ENCODE measurements around the gene SEMA3D. TPM values are rescaled to one million over a fixed set of nuclear protein-coding genes. Genes with fewer than 3 reads are reported as not detected.
"Not testable (repeated sequence)": the region's sequence is repeated elsewhere in the genome, so short reads cannot be mapped to it uniquely, and the experiment has no call there.

Gene SEMA3D
- total RNA-seq, 1 donor from 2014 or later, result 18.8 TPM

- no peak for DNase-seq (ENCODE audit: low read depth in 2 of 2)
Observed at GRCh38 chr7:84998665-84999064, 188.2 kb downstream of the SEMA3D start.

GRCh38 chr7:84997626-84998025 is 189.2 kb downstream of the SEMA3D start:
- DNase-seq (ENCODE audit: low read depth in 2 of 2), result peak in 1 of 2 donors; percentile 32

GRCh38 chr7:84992954-84993353 is 193.9 kb downstream of the SEMA3D start:
- not testable (repeated sequence) for DNase-seq (ENCODE audit: low read depth in 2 of 2)

GRCh38 chr7:84985073-84985784 is 201.6 kb downstream of the SEMA3D start:
- peak in 1 of 2 donors; percentile 34 for DNase-seq (ENCODE audit: low read depth in 2 of 2)

GRCh38 chr7:84982199-84982598 is 204.7 kb downstream of the SEMA3D start:
- DNase-seq (ENCODE audit: low read depth in 2 of 2), result no peak

GRCh38 chr7:84981055-84981976 is 205.5 kb downstream of the SEMA3D start:
- no peak for DNase-seq (ENCODE audit: low read depth in 2 of 2)

- peak in 1 of 2 donors; percentile 54 for DNase-seq (ENCODE audit: low read depth in 2 of 2)
Observed at GRCh38 chr7:84975586-84976185, 211.2 kb downstream of the SEMA3D start.

- no peak for DNase-seq (ENCODE audit: low read depth in 2 of 2)
Observed at GRCh38 chr7:84971360-84971759, 215.5 kb downstream of the SEMA3D start.

GRCh38 chr7:84970670-84971069 is 216.2 kb downstream of the SEMA3D start:
- no peak for DNase-seq (ENCODE audit: low read depth in 2 of 2)

- DNase-seq (ENCODE audit: low read depth in 2 of 2), result no peak
Observed at GRCh38 chr7:84953234-84953633, 233.6 kb downstream of the SEMA3D start.

- peak in 1 of 2 donors; percentile 43 for DNase-seq (ENCODE audit: low read depth in 2 of 2)
Observed at GRCh38 chr7:84950836-84951235, 236.0 kb downstream of the SEMA3D start.

- DNase-seq (ENCODE audit: low read depth in 2 of 2), result no peak
Observed at GRCh38 chr7:84949501-84949900, 237.4 kb downstream of the SEMA3D start.

GRCh38 chr7:84949067-84949466 is 237.8 kb downstream of the SEMA3D start:
- DNase-seq (ENCODE audit: low read depth in 2 of 2), result peak; percentile 5 to 31

- DNase-seq (ENCODE audit: low read depth in 2 of 2), result no peak
Observed at GRCh38 chr7:84948634-84949033, 238.2 kb downstream of the SEMA3D start.

- DNase-seq (ENCODE audit: low read depth in 2 of 2), result no peak
Observed at GRCh38 chr7:84946549-84946948, 240.3 kb downstream of the SEMA3D start.
